Neuronal stem cell (in vitro differentiated cells): ENCODE measurements around the gene DHRS7B.
"Not testable (repeated sequence)": the region's sequence is repeated elsewhere in the genome, so short reads cannot be mapped to it uniquely, and the experiment has no call there.

Source experiments
- DNase-seq: peaks from one replicate; pipeline ENCODE4 v3.0.0-alpha.2; 2013; ENCODE audit warnings: low spot score
- H2AFZ ChIP-seq: one replicate; pipeline ENCODE4 v1.6.1; 2013; ENCODE audit warnings: mild to moderate bottlenecking, low read length, inconsistent platforms
- H2AK5ac ChIP-seq: 2 replicates; pipeline ENCODE4 v1.6.1; 2013; ENCODE audit warnings: low read depth, mild to moderate bottlenecking, inconsistent platforms, low read length, moderate library complexity, mixed read lengths
- H2BK120ac ChIP-seq: 2 replicates; pipeline ENCODE4 v1.6.1; 2013; ENCODE audit warnings: low read depth, mild to moderate bottlenecking, inconsistent platforms, low read length, moderate library complexity, mixed read lengths
- H2BK12ac ChIP-seq: one replicate; pipeline ENCODE4 v1.6.1; 2013; ENCODE audit warnings: low read length, inconsistent platforms
- H2BK15ac ChIP-seq: 2 replicates; pipeline ENCODE4 v1.6.1; 2013; ENCODE audit warnings: mild to moderate bottlenecking, low read length, inconsistent platforms, mixed read lengths
- H2BK5ac ChIP-seq: one replicate; pipeline ENCODE4 v1.6.1; 2013; ENCODE audit warnings: inconsistent platforms, mild to moderate bottlenecking, low read length, moderate library complexity
- H3K14ac ChIP-seq: one replicate; pipeline ENCODE4 v1.6.1; 2013; ENCODE audit warnings: low read length, inconsistent platforms
- H3K18ac ChIP-seq: 2 replicates; pipeline ENCODE4 v1.6.1; 2013; ENCODE audit warnings: low read length, inconsistent platforms
- H3K23ac ChIP-seq: 2 replicates; pipeline ENCODE4 v1.6.1; 2013; ENCODE audit warnings: low read depth, mild to moderate bottlenecking, mixed read lengths, low read length, inconsistent platforms; ENCODE audit not compliant: poor library complexity
- H3K27ac ChIP-seq: replicated peaks from 3 replicates; pipeline ENCODE4 v1.5.1; 2013; ENCODE audit warnings: low read length, inconsistent platforms
- H3K27me3 ChIP-seq, 3 experiments: 2 replicates each; pipeline ENCODE4 v1.6.1; 2013; ENCODE audit warnings: low read length in 3 of 3, mild to moderate bottlenecking in 2 of 3, inconsistent platforms in 1 of 3, low read depth in 1 of 3, mixed read lengths in 1 of 3, moderate library complexity in 1 of 3; ENCODE audit not compliant: control insufficient read depth in 3 of 3, insufficient read depth in 3 of 3
- H3K36me3 ChIP-seq, 2 donors: replicated peaks in 1 of 2; 2 replicates each; pipeline ENCODE4 v1.6.1; 2013; ENCODE audit warnings: low read length in 2 of 2; ENCODE audit not compliant: control insufficient read depth in 2 of 2, insufficient read depth in 2 of 2
- H3K4ac ChIP-seq: 2 replicates; pipeline ENCODE4 v1.6.1; 2013; ENCODE audit warnings: inconsistent platforms, mild to moderate bottlenecking, low read length, moderate library complexity
- H3K4me1 ChIP-seq, 2 donors: 1 replicate in 1 of 2; 2 replicates in 1 of 2; pipeline ENCODE4 v1.6.1; 2013; ENCODE audit warnings: low read length in 2 of 2, low read depth in 1 of 2; ENCODE audit not compliant: control insufficient read depth in 2 of 2, insufficient read depth in 1 of 2
- H3K4me2 ChIP-seq: one replicate; pipeline ENCODE4 v1.6.1; 2013; ENCODE audit warnings: mild to moderate bottlenecking, low read length, inconsistent platforms; ENCODE audit not compliant: insufficient read depth, poor library complexity, severe bottlenecking
- H3K4me3 ChIP-seq, 2 donors: 2 replicates each; pipeline ENCODE4 v1.5.1; 2013; ENCODE audit warnings: low read length in 2 of 2, mild to moderate bottlenecking in 2 of 2, inconsistent platforms in 1 of 2, moderate library complexity in 1 of 2
- H3K79me1 ChIP-seq: one replicate; pipeline ENCODE4 v1.6.1; 2013; ENCODE audit warnings: low read depth, mild to moderate bottlenecking, inconsistent platforms, low read length, moderate library complexity
- H3K9ac ChIP-seq: one replicate; pipeline ENCODE4 v1.6.1; 2013; ENCODE audit warnings: mild to moderate bottlenecking, low read depth, low read length, inconsistent platforms; ENCODE audit not compliant: poor library complexity
- H3K9me3 ChIP-seq, 2 donors: replicated peaks in 1 of 2; 2 replicates each; pipeline versions ENCODE3 to v1.6.1; 2013; ENCODE audit warnings: low read length in 2 of 2, mild to moderate bottlenecking in 2 of 2, inconsistent platforms in 1 of 2, low read depth in 1 of 2, mixed read lengths in 1 of 2, moderate library complexity in 1 of 2; ENCODE audit not compliant: control insufficient read depth in 2 of 2, insufficient read depth in 1 of 2
- H4K8ac ChIP-seq: one replicate; pipeline ENCODE4 v1.6.1; 2013; ENCODE audit warnings: low read depth, mild to moderate bottlenecking, inconsistent platforms, low read length, moderate library complexity
- H4K91ac ChIP-seq: one replicate; pipeline ENCODE4 v1.6.1; 2013; ENCODE audit warnings: low read length, low read depth, mild to moderate bottlenecking, inconsistent platforms; ENCODE audit not compliant: poor library complexity
- WGBS, 2 donors: extraction: QIAGEN DNeasy Blood & Tissue Kit; methylation state at CpG; one replicate each; pipeline ENCODE4 v1.1.7; 2013; ENCODE audit warnings: missing lambda C conversion rate in 2 of 2, mixed read lengths in 1 of 2; ENCODE audit not compliant: insufficient read length in 2 of 2, insufficient replicate concordance in 1 of 2; ENCODE audit errors: extremely low coverage in 2 of 2; 5-methylcytosine and 5-hydroxymethylcytosine counted together

DHRS7B gene

DNA sequence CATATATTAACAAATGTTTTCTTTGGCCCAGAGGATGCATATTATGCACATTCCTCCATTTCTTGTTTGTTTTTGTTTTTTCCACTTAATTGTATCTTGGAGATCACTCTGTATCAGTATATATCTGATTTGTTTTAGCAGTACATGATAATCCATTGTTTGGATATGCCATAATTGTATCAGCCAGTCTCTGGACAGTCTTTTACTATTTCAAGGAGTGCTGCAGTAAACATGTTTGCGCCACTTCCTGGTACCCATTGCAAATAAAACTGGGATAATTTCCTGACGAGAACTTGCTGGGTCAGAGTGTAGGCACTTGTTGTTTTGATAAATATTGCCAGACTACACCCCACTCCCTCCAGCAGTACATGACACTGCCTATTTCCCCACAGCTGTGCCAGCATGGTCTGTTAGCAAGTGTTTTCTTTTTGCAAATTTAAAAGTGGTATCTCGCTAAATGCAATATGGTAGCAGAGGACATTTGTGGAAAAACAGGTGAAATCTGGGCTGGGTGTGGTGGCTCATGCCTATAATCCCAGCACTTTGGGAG lies 92.1 kb downstream of the DHRS7B start:
- Histone ChIP-seq H3K79me1 (no peaks in the 10 kb centered on the region), H3K4me3 (no peak overlapping the region), H3K9ac (no peak overlapping the region), H3K27ac (no peak overlapping the region), H3K36me3 (peaks cover 0 to 2% of the 10 kb centered on the region in 2 donors), H2BK120ac (no peak overlapping the region), H4K91ac (no peak overlapping the region), H3K23ac (no peak overlapping the region), H3K4me2 (no peak overlapping the region), H2BK12ac (no peak overlapping the region), H2BK5ac (no peak overlapping the region), H3K18ac (no peak overlapping the region), H2AK5ac (no peak overlapping the region), H3K4ac (no peak overlapping the region), H3K14ac (no peak overlapping the region), H3K27me3 (no peaks in the 10 kb centered on the region), H3K9me3 (peaks cover 0 to 3% of the 10 kb centered on the region in 2 donors), H2AFZ (no peak overlapping the region), H4K8ac (no peak overlapping the region), H2BK15ac (no peak overlapping the region), H3K4me1 (peaks cover 3 to 4% of the 10 kb centered on the region in 2 donors)
- WGBS, 2 donors = no CpG with 5 or more reads among the region's 3 CpGs
- no peak for DNase-seq

GRCh38 chr17:21223086-21223485 lies 96.3 kb downstream of the DHRS7B start:
- WGBS, 2 donors = no CpG with 5 or more reads among the region's 6 CpGs
- no peak for DNase-seq
- H2AK5ac ChIP-seq = no peak overlapping the region
- no peak overlapping the region for H3K4ac ChIP-seq
- no peak overlapping the region for H3K18ac ChIP-seq
- no peaks in the 10 kb centered on the region for H3K79me1 ChIP-seq
- H2BK12ac ChIP-seq = no peak overlapping the region
- no peak overlapping the region for H3K4me3 ChIP-seq
- H2BK15ac ChIP-seq = no peak overlapping the region
- no peak overlapping the region for H4K8ac ChIP-seq
- no peaks in the 10 kb centered on the region for H3K27me3 ChIP-seq
- peaks cover 0 to 2% of the 10 kb centered on the region in 2 donors for H3K36me3 ChIP-seq
- peaks cover 0 to 3% of the 10 kb centered on the region in 2 donors for H3K9me3 ChIP-seq
- H4K91ac ChIP-seq = no peak overlapping the region
- H2BK120ac ChIP-seq = no peak overlapping the region
- no peak overlapping the region for H3K14ac ChIP-seq
- H3K23ac ChIP-seq = no peak overlapping the region
- no peak overlapping the region for H3K4me2 ChIP-seq
- H3K9ac ChIP-seq = no peak overlapping the region
- H2AFZ ChIP-seq = no peak overlapping the region
- H2BK5ac ChIP-seq = no peak overlapping the region
- no peak overlapping the region for H3K27ac ChIP-seq
- H3K4me1 ChIP-seq = no peaks in the 10 kb centered on the region

GRCh38 chr17:21227277-21227676 lies 100.5 kb downstream of the DHRS7B start:
- not testable (repeated sequence) for H3K23ac ChIP-seq, H3K27me3 ChIP-seq, H3K4me3 ChIP-seq, H4K8ac ChIP-seq, H3K79me1 ChIP-seq, H2BK12ac ChIP-seq, H2AFZ ChIP-seq, H3K4me1 ChIP-seq, H3K4me2 ChIP-seq, H3K9me3 ChIP-seq, H3K36me3 ChIP-seq, H3K4ac ChIP-seq, DNase-seq, H2AK5ac ChIP-seq, H2BK5ac ChIP-seq, H3K9ac ChIP-seq, H4K91ac ChIP-seq, H2BK15ac ChIP-seq, H3K27ac ChIP-seq, H3K14ac ChIP-seq, H2BK120ac ChIP-seq
- no CpG with 5 or more reads among the region's 11 CpGs for WGBS, 2 donors
- peak overlapping the region; percentile 35 for H3K18ac ChIP-seq

- Histone ChIP-seq H3K14ac (peak overlapping the region; percentile 31), H3K9ac (peak overlapping the region; percentile 37), H4K8ac (no peak overlapping the region), H2BK120ac (no peak overlapping the region), H2AFZ (no peak overlapping the region), H3K4me3 (no peak overlapping the region), H3K4me1 (no peaks in the 10 kb centered on the region), H3K27ac (no peak overlapping the region), H3K4ac (no peak overlapping the region), H3K79me1 (peaks cover 2% of the 10 kb centered on the region), H2BK12ac (no peak overlapping the region), H2BK15ac (no peak overlapping the region), H3K9me3 (peaks cover 1 to 4% of the 10 kb centered on the region in 2 donors), H2AK5ac (no peak overlapping the region), H3K4me2 (no peak overlapping the region), H2BK5ac (peak overlapping the region; percentile 29), H3K36me3 (no peaks in the 10 kb centered on the region), H4K91ac (no peak overlapping the region), H3K27me3 (no peaks in the 10 kb centered on the region), H3K23ac (no peak overlapping the region), H3K18ac (no peak overlapping the region)
- no peak for DNase-seq
- WGBS, 2 donors = no CpG with 5 or more reads among the region's 4 CpGs
These were observed 101.3 kb downstream of the DHRS7B start for GRCh38 chr17:21228111-21228510.
